Natural killer cell (primary cell): Measurements from ENCODE around the gene EXOSC7. TPM values are rescaled to one million over a fixed set of nuclear protein-coding genes. Genes with fewer than 3 reads are reported as not detected.

Experiments used
- ATAC-seq, 3 donors: fragments of 150-1000 bp in 2 of 3; fragments of 200-7000 bp in 1 of 3; cut with Tn5 transposase; 1 replicate in 1 of 3; 2 replicates in 2 of 3; pipeline ENCODE4 v1.10.0; 2021; ENCODE audit warnings: mild to moderate bottlenecking in 2 of 3, moderate library complexity in 2 of 3
- DNase-seq, 2 donors: peaks; one replicate each; pipeline versions ENCODE4 v3.0.0 to v3.0.0-alpha.2; 2013 to 2021; ENCODE audit warnings: mixed read lengths in 1 of 2
- H3K27ac ChIP-seq: one replicate; pipeline ENCODE4 v1.5.1; 2013; ENCODE audit warnings: mild to moderate bottlenecking, low read length
- H3K27me3 ChIP-seq: one replicate; pipeline ENCODE4 v1.6.1; 2013; ENCODE audit warnings: low read length; ENCODE audit not compliant: control insufficient read depth, insufficient read depth
- H3K36me3 ChIP-seq: one replicate; pipeline ENCODE4 v1.6.1; 2013; ENCODE audit warnings: low read length; ENCODE audit not compliant: control insufficient read depth, insufficient read depth
- H3K4me1 ChIP-seq: one replicate; pipeline ENCODE4 v1.6.1; 2013; ENCODE audit warnings: low read length; ENCODE audit not compliant: control insufficient read depth, insufficient read depth
- H3K4me3 ChIP-seq: one replicate; pipeline ENCODE4 v1.5.1; 2013; ENCODE audit warnings: low read length
- H3K9me3 ChIP-seq: one replicate; pipeline ENCODE4 v1.6.1; 2013; ENCODE audit warnings: low read length; ENCODE audit not compliant: control insufficient read depth, insufficient read depth
- H3K27ac Mint-ChIP-seq, 2 donors: one replicate each; pipeline ENCODE4 v1.8.0; 2022; ENCODE audit warnings: mild to moderate bottlenecking in 2 of 2, mixed read lengths in 2 of 2, moderate library complexity in 1 of 2
- H3K27me3 Mint-ChIP-seq, 2 donors: one replicate each; pipeline ENCODE4 v1.8.0; 2022; ENCODE audit warnings: low read depth in 2 of 2, mixed read lengths in 2 of 2
- H3K36me3 Mint-ChIP-seq: one replicate; pipeline ENCODE4 v1.8.0; 2022; ENCODE audit warnings: mixed read lengths
- H3K4me1 Mint-ChIP-seq, 2 donors: one replicate each; pipeline ENCODE4 v1.8.0; 2022; ENCODE audit warnings: mixed read lengths in 2 of 2
- H3K4me3 Mint-ChIP-seq: one replicate; pipeline ENCODE4 v1.8.0; 2022; ENCODE audit warnings: mild to moderate bottlenecking, moderate library complexity, mixed read lengths
- H3K9me3 Mint-ChIP-seq, 2 donors: one replicate each; pipeline ENCODE4 v1.8.0; 2022; ENCODE audit warnings: mixed read lengths in 2 of 2
- WGBS: methylation state at CpG from one replicate; pipeline ENCODE4 v1.1.7; 2013; ENCODE audit warnings: missing lambda C conversion rate; ENCODE audit not compliant: insufficient coverage; 5-methylcytosine and 5-hydroxymethylcytosine counted together
- intact Hi-C: fragments of 100-400 bp; cut with micrococcal nuclease; formaldehyde crosslinking; loops from one replicate; pipeline ENCODE4 v1.14.2; 2022
- total RNA-seq, 4 donors: library from RNA; stranded (reverse); fragments of 120-200 nt in 1 of 4; gene quantifications; one replicate each; pipeline versions ENCODE4 v1.2.3 to v1.2.4, GENCODE V29; 2013 to 2022
- TF ChIP-seq, protein P1 (sequence below): fragments of 200-600 bp; IDR thresholded peaks from one replicate; pipeline ENCODE4 v1.8.0; 2022; ENCODE audit warnings: antibody characterized with exemption

The EXOSC7 gene
- total RNA-seq, 3 donors from 2014 or later (not counting 1 experiment from before 2014, with no cell fraction given) = 32.8 to 46.6 (median 36.0) TPM

- Histone ChIP-seq H3K9me3 (no peaks in the 10 kb centered on the region), H3K27me3 (peaks cover 10% of the 10 kb centered on the region), H3K4me3 (no peak overlapping the region), H3K36me3 (no peaks in the 10 kb centered on the region), H3K27ac (no peak overlapping the region), H3K4me1 (peaks cover 36% of the 10 kb centered on the region)
- H3K4me1 Mint-ChIP-seq = peaks cover 31 to 43% of the 10 kb centered on the region in 2 donors
- no peaks in the 10 kb centered on the region for H3K9me3 Mint-ChIP-seq
- DNase-seq = peak; percentile 26 to 29
- peak; percentile 34 to 61 (median 47) for ATAC-seq
- TF ChIP-seq, protein P1, sequence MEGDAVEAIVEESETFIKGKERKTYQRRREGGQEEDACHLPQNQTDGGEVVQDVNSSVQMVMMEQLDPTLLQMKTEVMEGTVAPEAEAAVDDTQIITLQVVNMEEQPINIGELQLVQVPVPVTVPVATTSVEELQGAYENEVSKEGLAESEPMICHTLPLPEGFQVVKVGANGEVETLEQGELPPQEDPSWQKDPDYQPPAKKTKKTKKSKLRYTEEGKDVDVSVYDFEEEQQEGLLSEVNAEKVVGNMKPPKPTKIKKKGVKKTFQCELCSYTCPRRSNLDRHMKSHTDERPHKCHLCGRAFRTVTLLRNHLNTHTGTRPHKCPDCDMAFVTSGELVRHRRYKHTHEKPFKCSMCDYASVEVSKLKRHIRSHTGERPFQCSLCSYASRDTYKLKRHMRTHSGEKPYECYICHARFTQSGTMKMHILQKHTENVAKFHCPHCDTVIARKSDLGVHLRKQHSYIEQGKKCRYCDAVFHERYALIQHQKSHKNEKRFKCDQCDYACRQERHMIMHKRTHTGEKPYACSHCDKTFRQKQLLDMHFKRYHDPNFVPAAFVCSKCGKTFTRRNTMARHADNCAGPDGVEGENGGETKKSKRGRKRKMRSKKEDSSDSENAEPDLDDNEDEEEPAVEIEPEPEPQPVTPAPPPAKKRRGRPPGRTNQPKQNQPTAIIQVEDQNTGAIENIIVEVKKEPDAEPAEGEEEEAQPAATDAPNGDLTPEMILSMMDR = no peak
- H3K27ac Mint-ChIP-seq = peak overlapping the region; percentile 41 to 66
- H3K4me3 Mint-ChIP-seq = peak overlapping the region; percentile 65
- intact Hi-C loops = loop anchor here (5.0 to 10.0 kb wide), 2 partner anchors 470 to 893 kb away; no protein-coding TSS in a partner anchor
- 2% methylated on average over 3 of the region's 3 CpGs for WGBS
- H3K27me3 Mint-ChIP-seq = peaks cover under 1 to 13% of the 10 kb centered on the region in 2 donors
- H3K36me3 Mint-ChIP-seq = no peaks in the 10 kb centered on the region
Measured at GRCh38 chr3:45034612-45035252, 58.7 kb downstream of the EXOSC7 start.

DNA sequence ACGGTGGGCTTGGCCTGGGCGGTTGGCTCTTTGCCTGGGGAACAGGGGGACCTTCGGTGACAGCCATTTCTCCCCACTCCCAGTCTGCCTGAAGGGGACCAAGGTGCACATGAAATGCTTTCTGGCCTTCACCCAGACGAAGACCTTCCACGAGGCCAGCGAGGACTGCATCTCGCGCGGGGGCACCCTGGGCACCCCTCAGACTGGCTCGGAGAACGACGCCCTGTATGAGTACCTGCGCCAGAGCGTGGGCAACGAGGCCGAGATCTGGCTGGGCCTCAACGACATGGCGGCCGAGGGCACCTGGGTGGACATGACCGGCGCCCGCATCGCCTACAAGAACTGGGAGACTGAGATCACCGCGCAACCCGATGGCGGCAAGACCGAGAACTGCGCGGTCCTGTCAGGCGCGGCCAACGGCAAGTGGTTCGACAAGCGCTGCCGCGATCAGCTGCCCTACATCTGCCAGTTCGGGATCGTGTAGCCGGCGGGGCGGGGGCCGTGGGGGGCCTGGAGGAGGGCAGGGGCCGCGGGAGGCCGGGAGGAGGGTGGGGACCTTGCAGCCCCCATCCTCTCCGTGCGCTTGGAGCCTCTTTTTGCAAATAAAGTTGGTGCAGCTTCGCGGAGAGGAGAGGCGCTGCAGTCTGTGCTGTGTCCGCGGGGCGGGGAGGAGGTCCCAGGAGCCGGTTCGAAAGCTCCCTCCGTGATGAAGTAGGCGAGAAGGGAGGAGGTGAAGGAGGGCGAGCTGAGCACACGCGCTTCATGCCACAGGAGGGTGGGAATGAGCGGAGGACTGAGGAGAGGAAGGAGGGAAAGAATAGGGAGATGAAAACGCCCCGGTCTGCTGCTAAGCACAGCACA is 59.6 kb downstream of the EXOSC7 start:
- intact Hi-C loops = loop anchor here (5.0 to 10.0 kb wide), 2 partner anchors 469 to 892 kb away; no protein-coding TSS in a partner anchor
- H3K9me3 Mint-ChIP-seq = no peaks in the 10 kb centered on the region
- H3K4me3 Mint-ChIP-seq = peak overlapping the region; percentile 65
- Histone ChIP-seq H3K27ac (no peak overlapping the region), H3K4me3 (no peak overlapping the region), H3K36me3 (no peaks in the 10 kb centered on the region), H3K4me1 (peaks cover 36% of the 10 kb centered on the region), H3K27me3 (peaks cover 10% of the 10 kb centered on the region), H3K9me3 (no peaks in the 10 kb centered on the region)
- TF ChIP-seq, protein P1 = no peak
- ATAC-seq = peak in 1 of 3 donors; percentile 14
- DNase-seq = peak in 1 of 2 donors; percentile 49
- H3K4me1 Mint-ChIP-seq = peaks cover 31 to 48% of the 10 kb centered on the region in 2 donors
- peaks cover 3 to 22% of the 10 kb centered on the region in 2 donors for H3K27me3 Mint-ChIP-seq
- H3K36me3 Mint-ChIP-seq = no peaks in the 10 kb centered on the region
- H3K27ac Mint-ChIP-seq = peak overlapping the region in 1 of 2 donors; percentile 66
- WGBS = 39% methylated on average over 62 of the region's 64 CpGs

- H3K4me1 Mint-ChIP-seq = peaks cover 44 to 57% of the 10 kb centered on the region in 2 donors
- Histone ChIP-seq H3K4me1 (peaks cover 48% of the 10 kb centered on the region), H3K9me3 (no peaks in the 10 kb centered on the region), H3K27ac (no peak overlapping the region), H3K36me3 (no peaks in the 10 kb centered on the region), H3K4me3 (no peak overlapping the region), H3K27me3 (peaks cover 10% of the 10 kb centered on the region)
- H3K27ac Mint-ChIP-seq = no peak overlapping the region
- DNase-seq (peak; percentile 78 to 97), ATAC-seq (peak; percentile 90 to 93 (median 91))
- H3K36me3 Mint-ChIP-seq = no peaks in the 10 kb centered on the region
- TF ChIP-seq, protein P1 = peak; percentile 90
- no peaks in the 10 kb centered on the region for H3K9me3 Mint-ChIP-seq
- H3K27me3 Mint-ChIP-seq = peaks cover 3 to 22% of the 10 kb centered on the region in 2 donors
- 3% methylated on average over 11 of the region's 11 CpGs for WGBS
- intact Hi-C loops = loop anchor here (5.0 to 10.0 kb wide), 2 partner anchors 467 to 889 kb away; no protein-coding TSS in a partner anchor
- H3K4me3 Mint-ChIP-seq = peak overlapping the region; percentile 70
Measured at GRCh38 chr3:45037720-45038455, 61.8 kb downstream of the EXOSC7 start.
